HG03439 (cell line): ENCODE measurements around the gene PPP6R2.

ENCODE experiments used
- ATAC-seq: cut with Tn5 transposase; IDR thresholded peaks from one replicate; pipeline ENCODE4 v1.9.1; 2021; ENCODE audit warnings: mild to moderate bottlenecking, moderate library complexity; ENCODE audit not compliant: unreplicated experiment

The PPP6R2 gene

DNA sequence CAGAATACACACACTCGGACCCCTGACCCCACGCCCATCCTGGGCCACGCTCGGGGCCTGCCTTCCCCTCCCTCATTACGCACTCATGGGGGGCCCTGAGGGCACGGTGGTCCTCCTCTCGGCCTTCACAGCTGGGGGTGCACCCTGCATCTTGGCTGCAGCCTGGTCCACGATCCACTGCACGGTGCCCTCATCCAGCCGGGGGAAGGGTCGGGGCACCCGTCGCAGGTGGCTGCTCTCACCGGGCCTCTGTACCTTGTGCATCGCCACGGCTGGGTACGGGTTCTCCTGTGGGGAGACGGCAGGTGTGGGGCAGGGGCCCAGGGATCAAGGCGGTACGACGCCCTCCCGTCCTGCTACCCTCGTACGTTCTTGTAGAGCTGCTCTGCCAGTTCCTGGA, 121.3 kb downstream of the PPP6R2 start:
- no peak for ATAC-seq

DNA sequence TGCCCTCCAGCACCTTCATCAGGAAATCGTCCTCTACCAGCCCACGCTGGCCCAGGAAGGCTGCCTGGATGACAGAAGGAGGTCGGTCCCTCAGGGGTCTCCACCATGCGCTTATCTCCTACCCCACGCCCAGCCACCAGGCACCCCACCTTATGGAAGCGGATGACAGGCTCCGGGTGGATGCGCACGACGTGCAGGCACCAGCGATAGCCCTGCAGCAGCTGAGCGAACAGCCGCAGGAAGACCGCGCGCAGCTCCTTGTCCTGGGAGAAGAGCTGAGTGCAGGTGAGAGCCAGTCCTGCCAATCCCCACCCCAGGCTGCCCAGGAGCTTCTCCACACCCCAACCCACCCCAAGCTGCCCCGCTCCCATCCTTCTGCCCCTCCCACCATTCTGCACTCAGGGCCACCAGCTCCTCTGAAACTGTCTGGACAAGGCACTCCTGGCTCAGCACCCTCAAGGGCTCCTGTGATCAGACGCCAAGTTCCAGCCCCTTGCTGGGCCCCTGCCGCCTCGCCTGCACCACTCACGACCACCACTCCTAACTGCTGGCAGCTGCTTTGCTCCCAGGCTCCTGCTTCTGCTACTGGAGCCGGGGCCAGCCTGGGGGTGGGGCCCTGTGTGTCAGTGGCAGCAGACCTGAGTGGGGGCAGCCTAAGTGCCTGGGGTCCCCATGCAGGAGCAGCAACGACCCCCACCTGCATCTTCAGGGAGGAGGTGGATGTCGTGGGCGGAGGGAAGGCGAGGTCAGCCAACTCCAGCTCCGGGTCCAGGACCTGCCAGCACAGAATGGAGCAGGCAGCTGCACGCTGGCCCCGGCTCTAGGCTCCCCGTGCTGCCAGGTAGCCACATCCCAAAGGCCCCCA, 122.2 kb downstream of the PPP6R2 start:
- no peak for ATAC-seq

DNA sequence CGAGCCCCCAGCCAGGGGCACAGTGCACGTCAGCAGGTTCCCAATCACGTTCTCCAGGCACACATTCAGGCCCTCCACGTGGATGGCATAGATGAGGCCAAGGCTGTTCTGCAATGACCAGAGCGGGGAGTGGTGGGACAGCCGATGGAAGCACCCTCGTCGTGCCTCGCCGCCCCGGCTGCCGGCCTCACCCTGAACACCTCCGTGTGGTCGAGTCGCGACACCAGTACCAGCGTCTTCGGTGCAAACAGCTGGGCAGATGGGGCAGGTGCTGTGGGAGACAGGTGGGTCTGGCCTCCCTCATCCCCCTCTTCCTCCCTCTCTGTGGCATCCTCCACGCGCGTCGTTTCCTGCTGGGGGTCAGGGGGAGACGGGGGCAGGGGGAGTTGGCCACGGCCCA, 124.2 kb downstream of the PPP6R2 start:
- no peak for ATAC-seq

DNA sequence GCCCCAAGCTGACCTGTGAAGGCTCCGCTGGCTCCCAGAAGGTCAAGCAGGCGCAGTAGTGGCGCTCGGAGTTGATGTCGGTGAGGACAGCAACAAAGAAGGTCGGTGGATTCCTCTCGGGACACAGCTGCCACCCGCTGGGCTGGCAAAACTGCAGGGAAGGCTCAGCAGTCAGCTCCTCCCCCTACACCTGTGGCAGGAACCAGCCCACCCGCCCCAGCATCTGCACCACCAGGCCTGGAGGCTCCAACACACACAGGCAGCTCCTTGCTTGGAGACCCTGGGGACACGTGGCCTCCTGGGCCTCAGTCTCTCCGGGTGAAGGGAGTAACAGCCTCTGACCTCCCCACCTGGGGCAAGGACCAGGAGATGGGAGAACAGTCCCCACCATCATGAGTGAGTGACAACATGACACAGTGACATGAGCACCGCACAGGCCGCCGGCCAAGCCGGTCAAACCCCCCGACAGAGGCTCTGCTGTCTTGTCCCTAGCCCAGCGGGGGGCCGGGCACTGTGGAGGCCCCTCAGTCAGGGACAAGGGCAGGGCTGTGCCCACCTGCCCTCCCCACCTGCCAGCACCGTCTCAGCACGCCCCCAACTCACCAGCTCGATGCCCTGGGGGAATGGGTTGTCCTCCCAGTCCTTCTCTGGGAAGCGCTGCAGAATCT, 124.8 kb downstream of the PPP6R2 start:
- ATAC-seq, result no peak

DNA sequence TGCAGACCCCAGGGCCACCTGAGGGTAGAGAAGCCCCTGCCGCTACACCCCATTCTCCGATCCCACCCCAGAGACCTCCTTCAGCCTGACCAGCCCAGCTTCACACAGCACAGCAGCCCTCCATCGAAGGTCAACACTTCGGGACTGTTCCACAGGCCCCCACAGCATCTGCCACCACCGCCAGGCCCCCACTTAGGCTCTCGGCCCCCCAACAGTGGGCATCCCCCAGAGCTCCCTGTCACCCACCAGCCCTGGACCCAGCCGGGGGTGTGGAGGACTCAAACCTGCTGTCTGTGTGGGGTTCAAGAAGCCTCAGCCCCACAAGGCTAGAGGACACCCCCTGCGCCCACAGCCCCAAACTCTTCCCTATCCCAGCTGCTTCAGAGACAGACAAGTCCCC, 125.5 kb downstream of the PPP6R2 start:
- no peak for ATAC-seq

DNA sequence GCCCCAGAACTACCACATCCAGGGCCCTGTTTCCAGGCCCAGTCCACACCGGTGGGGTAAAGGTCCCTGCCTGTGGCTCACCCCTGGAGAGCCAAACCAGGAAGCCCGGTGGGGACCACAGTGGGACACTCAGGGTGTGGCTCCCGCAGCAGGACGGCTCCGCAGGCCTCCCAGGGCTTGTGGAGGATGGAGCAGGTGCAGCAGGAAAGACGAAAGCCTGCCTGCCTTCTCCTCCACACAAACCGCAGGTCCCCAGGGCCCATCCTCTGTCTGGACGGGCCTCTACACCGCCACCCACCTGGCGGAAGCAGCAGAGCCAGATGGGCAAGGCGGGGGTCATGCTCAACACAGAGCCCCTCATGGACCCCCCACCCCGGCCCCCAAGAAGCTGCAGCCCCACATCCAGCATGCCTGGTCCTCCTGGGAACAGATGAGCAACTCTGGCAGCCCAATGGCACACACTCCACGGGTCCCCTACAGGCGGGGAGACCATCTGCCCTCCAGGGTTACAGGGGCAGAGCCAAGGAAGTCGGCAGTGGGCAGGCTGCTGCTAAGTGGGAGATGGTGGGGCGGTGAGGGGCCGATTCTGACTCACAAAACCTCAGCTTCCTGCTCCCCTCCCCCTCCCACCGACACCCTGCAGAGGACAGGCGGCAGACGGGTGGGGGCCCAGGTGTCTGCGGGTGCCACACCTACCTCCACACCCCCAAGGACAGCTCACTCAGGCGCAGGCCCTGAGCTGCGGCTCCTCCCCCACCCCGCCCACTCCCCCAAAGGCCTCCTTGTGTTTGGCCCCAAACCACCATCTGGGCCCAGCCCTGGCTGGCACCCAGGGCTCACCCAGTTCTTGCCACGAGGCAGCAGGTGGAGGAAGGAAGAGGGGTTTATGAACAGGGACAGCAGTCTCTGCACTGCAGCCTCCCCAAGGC, 126.5 kb downstream of the PPP6R2 start:
- peak; percentile 29 for ATAC-seq

DNA sequence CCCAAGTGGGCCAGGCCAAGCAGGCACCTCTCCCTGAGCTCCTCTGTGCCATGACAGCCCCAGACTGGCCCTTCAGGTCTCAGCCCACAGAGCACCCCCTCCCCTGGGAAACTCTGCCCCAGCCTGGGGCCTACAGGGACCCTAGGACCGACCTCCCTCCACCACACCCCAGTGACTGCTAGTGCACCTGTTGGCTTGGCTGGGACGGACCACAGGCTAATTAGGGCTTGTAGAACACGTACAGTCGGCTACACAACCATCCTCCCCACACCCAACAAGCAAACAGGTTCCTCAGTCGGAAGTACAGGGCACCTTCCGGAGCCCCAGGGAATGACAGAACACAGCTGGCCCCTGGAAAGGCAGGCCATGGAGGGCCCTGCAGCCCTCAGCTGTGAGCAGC, 127.4 kb downstream of the PPP6R2 start:
- ATAC-seq, result no peak

DNA sequence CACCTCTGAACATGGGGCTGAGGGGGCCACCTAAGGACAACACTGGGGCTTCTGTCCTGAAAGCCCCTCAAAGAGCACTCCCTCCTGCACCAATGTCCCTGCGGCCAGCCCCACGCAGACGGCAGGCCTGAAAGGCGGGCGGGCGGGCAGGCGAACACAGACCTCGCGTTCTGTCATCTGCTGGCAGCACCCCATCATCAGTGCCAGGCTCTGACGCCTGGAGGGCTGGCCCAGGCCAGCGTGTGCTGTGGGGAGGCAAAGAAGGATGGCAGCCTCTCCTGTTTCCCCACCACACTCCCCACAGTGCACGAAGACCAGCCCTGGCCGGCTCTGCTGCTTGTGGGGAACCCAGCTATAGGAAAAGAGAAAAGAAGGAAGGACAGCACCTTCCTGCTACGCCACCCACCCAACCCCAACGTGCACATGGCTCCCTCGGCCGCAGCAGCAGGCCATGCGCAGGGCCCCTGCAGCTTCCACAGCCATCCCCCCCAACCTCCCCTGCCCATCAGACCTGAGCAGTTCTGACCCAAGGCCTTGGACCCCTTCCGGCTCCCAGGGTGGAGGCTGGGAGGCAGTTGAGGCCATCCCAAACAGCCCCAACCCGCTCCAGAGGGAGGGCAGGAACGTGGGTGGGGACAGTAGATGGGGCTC, 128.2 kb downstream of the PPP6R2 start:
- ATAC-seq, result no peak

DNA sequence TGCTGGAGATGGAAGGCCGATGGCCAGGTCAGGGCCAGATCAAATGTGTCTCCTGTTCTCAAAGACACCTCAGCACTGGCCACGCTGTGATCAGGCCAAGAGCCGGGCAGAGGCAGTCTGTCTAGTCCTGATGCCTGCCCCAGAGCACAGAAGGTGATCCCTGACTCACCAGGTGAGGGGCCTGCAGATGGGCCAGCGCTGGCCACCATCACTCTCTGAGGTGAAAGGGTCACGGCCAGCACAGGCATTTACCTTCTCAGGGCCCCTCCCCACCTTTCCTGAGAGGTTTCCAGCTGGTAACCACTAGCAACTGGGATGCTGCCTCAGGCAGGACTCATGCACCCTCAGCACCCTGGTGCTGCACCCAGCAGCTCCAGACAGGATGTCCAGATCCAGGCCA, 128.8 kb downstream of the PPP6R2 start:
- no peak for ATAC-seq

DNA sequence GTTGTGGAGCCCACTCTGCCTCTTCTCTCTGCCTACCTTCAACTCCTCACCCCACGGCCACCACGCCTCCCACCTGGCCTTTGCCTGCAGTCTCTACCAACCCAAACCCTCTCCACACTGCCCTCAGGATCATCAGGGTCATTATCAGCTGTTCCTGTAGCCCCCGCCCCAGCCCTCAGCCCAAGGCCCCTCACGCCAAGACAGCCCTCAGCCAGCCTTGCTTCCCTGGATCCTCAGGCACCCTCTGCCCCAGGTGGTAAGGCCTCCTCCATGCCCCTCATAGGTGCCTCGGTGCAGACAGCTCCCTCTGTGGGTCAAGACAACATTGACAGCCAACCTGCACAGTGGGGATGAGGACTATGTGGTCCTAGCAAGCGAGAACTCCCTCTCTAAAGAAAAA, 130.0 kb downstream of the PPP6R2 start:
- ATAC-seq, result no peak

DNA sequence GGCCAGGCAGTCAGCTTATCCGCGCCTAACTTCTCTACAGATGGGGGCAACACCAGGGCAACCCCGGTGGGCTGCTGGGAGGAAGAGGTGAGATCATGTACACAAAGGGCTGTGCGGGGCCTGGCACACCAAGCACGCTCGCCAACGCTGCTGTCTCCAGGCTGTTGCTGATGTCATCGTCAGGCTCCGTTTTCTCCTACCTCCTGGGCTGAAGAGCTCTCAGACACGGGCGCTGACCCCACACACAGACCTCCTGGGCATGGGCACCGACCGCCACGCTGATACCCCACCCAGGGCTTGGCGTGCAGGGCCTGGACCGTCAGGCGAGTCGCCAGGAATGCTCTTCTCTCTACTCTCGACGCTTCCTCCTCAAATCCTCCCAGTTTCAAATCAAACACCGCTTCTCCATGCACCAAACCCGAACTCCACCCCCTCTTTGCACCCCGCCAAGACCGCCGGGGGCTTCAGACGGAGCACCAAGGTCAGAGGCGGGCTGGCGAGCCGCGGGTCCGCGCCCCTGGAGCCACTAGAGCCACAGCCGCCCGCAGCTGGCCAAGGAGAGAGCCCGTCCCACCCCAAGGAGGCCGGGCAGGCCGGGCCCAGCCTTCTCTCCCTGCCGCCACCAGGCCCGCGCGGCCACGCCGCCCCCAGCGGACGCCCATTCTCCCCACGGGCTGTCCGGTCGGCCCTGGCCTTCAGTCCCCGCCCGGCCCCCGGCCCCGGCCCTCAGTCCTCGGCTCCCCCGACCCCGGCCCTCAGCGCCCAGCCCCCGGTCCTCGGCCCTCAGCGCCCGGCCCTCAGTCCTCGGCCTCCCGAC, 130.9 kb downstream of the PPP6R2 start:
- no peak for ATAC-seq

DNA sequence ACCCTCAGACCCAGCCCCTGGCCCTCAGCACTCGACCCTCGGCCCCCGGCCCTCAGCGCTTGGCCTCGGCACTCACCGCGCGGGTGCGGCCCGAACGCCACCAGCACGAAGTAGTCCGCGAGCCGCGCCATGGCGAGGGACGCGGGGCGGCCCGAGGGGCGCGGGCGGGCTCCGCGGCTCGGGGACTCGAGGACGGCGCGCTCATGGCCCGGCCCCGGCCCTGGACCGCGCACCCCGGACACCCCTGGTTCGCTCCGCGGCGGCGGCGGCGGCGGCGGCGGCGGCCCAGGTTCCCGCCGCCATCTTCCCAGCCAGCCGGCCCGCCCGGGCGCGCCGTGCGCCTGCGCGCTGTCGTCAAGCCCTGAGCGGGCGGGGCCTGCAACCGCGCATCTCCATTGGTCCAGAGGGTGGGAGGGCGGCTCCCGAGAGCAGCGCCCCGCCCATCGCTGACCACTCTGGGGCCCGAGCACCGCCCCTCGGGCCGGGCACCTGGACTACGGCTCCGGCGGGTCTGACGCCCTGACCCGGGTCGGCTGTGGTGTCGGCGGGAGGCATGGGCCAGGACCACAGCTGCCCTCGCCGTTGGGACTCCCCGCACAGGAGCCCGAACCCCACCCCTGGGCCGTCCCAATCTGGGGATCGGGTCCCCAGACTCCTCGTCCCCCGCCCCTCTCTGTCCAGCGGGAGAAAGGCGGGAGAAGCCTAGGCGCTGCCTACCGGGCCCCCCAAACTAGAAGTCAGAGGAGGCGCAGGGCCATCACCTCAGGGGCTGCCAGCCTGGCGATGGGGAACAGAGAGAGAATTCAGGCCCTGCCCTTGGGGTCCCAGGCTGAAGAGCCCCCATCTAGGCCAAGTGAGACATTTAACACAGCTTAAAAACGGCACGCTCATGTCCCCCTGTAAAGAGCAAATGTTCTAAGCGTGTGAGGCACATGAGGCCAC, 131.9 kb downstream of the PPP6R2 start, which contains the start of gene SBF1:
TSS of gene SBF1 (minus strand) at position 326 of the 942 bp plus-strand sequence. CDS start at position 131, 195 bp downstream.
- ATAC-seq, result peak; percentile 59

DNA sequence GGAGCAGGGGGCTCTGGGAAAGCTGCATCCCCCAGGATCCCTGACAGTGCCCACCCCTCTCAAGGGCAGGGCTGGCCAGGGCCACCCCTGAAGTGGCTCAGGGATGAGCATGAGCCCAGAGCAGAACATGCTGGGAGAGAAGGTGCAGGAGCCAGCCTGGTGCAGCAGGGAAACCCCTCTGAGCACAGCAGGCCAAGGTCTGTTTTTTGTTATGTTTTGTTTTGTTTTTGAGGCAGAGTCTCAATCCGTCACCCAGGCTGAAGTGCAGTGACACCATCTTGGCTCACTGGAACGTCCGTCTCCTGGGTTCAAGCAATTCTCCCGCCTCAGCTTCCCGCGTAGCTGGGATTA, 132.5 kb downstream of the PPP6R2 start:
- ATAC-seq, result no peak

DNA sequence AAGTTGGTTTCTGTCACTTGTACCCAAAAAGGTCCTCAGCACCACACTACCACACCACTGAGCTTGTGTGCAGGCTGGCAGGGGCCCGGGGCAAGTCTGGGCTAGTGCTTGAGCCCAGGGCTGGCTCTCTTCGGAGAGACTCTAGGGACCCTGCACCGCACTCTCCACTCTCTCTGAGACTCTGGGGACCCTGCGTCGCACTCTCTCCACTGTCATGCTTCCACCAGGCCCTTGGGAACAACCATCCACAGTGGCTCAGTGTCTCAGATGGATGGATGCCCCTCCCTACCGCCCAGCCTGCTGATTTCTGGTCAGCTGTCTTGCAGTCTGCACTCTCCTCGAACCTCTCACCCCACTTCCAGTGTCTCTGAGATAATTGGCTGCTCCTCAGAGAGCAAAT, 133.7 kb downstream of the PPP6R2 start:
- no peak for ATAC-seq

DNA sequence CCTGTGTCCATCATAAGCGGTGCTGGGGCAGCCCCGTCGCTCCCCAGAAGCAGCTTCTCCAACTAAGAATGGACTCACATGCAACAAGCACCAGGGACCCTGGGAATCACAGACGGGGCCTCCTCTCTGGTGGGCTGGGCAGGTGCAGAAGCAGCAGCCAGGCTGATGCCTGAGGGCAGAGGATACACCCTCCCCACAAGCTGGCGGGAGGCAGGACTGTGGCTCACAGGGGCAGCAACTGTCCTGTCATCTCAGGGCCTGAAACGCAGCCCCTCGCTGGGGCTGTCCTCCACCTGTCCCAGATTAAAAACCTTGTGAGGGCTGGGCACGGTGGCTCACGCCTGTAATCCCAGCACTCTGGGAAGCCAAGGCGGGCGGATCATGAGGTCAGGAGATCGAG, 134.8 kb downstream of the PPP6R2 start:
- ATAC-seq, result no peak

DNA sequence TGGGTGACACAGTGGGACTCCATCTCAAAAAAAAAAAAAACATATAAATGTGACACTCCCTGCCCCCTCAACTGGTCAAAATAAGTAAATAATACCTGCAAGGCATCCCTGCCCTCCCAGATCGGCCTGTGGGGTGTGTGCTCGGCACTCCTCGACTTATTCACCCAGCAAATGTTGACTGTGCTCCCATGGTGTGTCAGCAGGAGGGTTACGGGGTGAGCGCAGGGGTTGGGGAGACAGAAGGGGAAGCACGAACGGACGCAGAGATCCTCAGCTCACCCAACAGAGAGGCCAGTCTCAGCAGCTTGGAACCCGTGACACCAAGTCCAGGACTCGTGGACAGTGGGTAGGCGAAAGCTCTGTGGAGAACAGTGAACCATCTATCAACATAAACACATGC, 136.6 kb downstream of the PPP6R2 start:
- no peak for ATAC-seq

DNA sequence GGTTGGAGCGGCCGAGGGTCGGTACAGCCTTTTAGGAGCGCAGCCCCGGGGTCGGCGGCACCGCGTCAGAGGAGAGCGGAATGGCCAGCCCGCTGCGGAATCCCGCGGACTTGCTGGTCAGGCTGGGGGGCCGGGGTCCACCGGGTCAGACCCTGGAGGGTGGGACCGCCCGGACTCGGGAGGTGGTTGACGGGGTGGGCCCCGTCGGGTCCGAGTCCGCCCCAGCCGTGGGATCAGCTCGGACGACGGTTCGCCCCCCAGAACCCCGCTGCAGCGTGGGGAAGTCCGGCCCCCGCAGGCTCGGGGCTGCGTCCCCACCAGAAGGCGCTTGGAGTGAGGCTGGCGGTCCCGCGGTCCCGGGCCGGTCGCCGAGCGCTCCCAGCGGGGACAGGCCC, 137.9 kb downstream of the PPP6R2 start:
- no peak for ATAC-seq

DNA sequence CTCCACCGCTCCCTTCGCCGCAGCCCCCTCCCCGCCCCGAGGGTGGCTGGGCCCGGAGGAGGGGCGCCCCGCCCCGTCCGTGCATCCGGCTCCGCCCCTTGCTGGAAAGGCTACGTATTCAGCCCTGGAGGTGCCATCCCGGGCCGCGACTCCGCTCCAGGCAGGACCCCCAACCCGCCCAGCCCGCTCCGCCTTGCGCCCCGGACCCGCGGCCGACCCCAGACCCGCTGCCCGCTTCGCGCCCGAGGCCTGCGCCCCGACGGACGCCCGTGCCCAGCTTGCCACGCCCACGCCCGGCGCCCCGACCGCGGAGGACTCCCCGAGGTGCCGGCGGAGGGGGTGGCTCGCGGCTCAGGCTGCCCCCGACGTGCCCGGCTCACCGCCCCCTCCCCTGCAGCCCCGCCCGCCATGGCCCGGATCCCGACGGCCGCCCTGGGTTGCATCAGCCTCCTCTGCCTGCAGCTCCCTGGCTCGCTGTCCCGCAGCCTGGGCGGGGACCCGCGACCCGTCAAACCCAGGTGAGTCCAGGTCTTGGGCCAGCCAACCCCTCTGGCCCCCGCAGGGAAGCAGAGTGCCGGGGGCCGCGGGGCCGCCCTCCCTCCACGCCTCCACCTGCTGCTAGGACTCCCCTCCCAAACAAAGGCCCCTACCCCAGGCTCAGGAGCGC, 138.4 kb downstream of the PPP6R2 start, which contains the start of gene ADM2:
TSS of gene ADM2 (plus strand) at position 104 of the 667 bp plus-strand sequence. CDS start at position 409, 305 bp downstream.
- no peak for ATAC-seq
